SK-N-SH treated with all-trans-retinoic acid at 6 μM for 48 hours (cell line): ENCODE results near the gene FSIP1.

Experiments
- ATAC-seq: fragments of 200-7000 bp; cut with Tn5 transposase; 3 replicates; pipeline ENCODE4 v1.9.1; 2020; ENCODE audit warnings: mild to moderate bottlenecking, moderate library complexity
- ARNTL ChIP-seq: fragments of 450-650 bp; formaldehyde crosslinking; IDR thresholded peaks from 2 replicates; pipeline ENCODE4 v1.5.0; 2020; ENCODE audit warnings: low read depth, mild to moderate bottlenecking, moderate library complexity, borderline replicate concordance
- BACH2 ChIP-seq: fragments of 250-450 bp; sonication (Bioruptor Pico); IDR thresholded peaks from 2 replicates; pipeline ENCODE4 v1.9.0; 2021; ENCODE audit warnings: mild to moderate bottlenecking, borderline replicate concordance
- CSDC2 ChIP-seq: fragments of 250-450 bp; sonication (Bioruptor Pico); IDR thresholded peaks from 2 replicates; pipeline ENCODE4 v1.5.0; 2020; ENCODE audit warnings: mild to moderate bottlenecking, moderate library complexity
- GLIS3 ChIP-seq: fragments of 250-450 bp; sonication (Bioruptor Pico); IDR thresholded peaks from 2 replicates; pipeline ENCODE4 v1.5.0; 2020; ENCODE audit warnings: mild to moderate bottlenecking, moderate library complexity
- OSR1 ChIP-seq: fragments of 250-450 bp; sonication (Bioruptor Pico); IDR thresholded peaks from 2 replicates; pipeline ENCODE4 v1.8.0; 2022; ENCODE audit warnings: moderate library complexity, mild to moderate bottlenecking, inconsistent platforms
- PPARA ChIP-seq: fragments of 250-450 bp; sonication (Bioruptor Pico); IDR thresholded peaks from 2 replicates; pipeline ENCODE4 v1.5.0; 2020; ENCODE audit warnings: mild to moderate bottlenecking, borderline replicate concordance
- RARB ChIP-seq: fragments of 250-450 bp; sonication (Bioruptor Pico); IDR thresholded peaks from 2 replicates; pipeline ENCODE4 v1.8.0; 2021; ENCODE audit warnings: mild to moderate bottlenecking, moderate library complexity
- SNAI2 ChIP-seq: fragments of 250-450 bp; sonication (Bioruptor Pico); IDR thresholded peaks from 2 replicates; pipeline ENCODE4 v1.5.0; 2020; ENCODE audit warnings: mild to moderate bottlenecking, moderate library complexity
- TCF4 ChIP-seq: fragments of 250-450 bp; sonication (Bioruptor Pico); IDR thresholded peaks from 2 replicates; pipeline ENCODE4 v1.8.0; 2021; ENCODE audit warnings: mild to moderate bottlenecking, moderate library complexity, borderline replicate concordance
- TOX ChIP-seq: fragments of 250-450 bp; sonication (Bioruptor Pico); IDR thresholded peaks from 2 replicates; pipeline ENCODE4 v1.8.0; 2021; ENCODE audit warnings: mild to moderate bottlenecking, moderate library complexity, borderline replicate concordance
- ZC3H10 ChIP-seq: fragments of 250-450 bp; sonication (Bioruptor Pico); IDR thresholded peaks from 2 replicates; pipeline ENCODE4 v1.5.1; 2021; ENCODE audit warnings: mild to moderate bottlenecking, moderate library complexity
- ZFP30 ChIP-seq: fragments of 450-650 bp; formaldehyde crosslinking; IDR thresholded peaks from 2 replicates; pipeline ENCODE4 v1.5.0; 2022; ENCODE audit warnings: mild to moderate bottlenecking, moderate library complexity
- ZNF565 ChIP-seq: fragments of 450-650 bp; formaldehyde crosslinking; conservative IDR thresholded peaks from 2 replicates; pipeline ENCODE4 v1.5.0; 2020; ENCODE audit warnings: low read depth, mild to moderate bottlenecking, moderate library complexity
- ZNF70 ChIP-seq: fragments of 450-650 bp; formaldehyde crosslinking; IDR thresholded peaks from 2 replicates; pipeline ENCODE4 v1.5.0; 2020; ENCODE audit warnings: mild to moderate bottlenecking, moderate library complexity
- ZNF8 ChIP-seq: fragments of 450-650 bp; formaldehyde crosslinking; IDR thresholded peaks from 2 replicates; pipeline ENCODE4 v1.5.0; 2020; ENCODE audit warnings: mild to moderate bottlenecking, moderate library complexity
- TF ChIP-seq, protein P1 (sequence below): fragments of 250-450 bp; sonication (Bioruptor Pico); IDR thresholded peaks from 2 replicates; pipeline ENCODE4 v1.8.0; 2020; ENCODE audit warnings: mild to moderate bottlenecking, moderate library complexity, borderline replicate concordance
- TF ChIP-seq, protein P2 (sequence below): fragments of 250-450 bp; sonication (Bioruptor Pico); IDR thresholded peaks from 2 replicates; pipeline ENCODE4 v1.8.0; 2021; ENCODE audit warnings: low read depth, mild to moderate bottlenecking, moderate library complexity, borderline replicate concordance
- TF ChIP-seq, protein P3 (sequence below): fragments of 250-450 bp; sonication (Bioruptor Pico); IDR thresholded peaks from 2 replicates; pipeline ENCODE4 v1.5.0; 2020; ENCODE audit warnings: mild to moderate bottlenecking, moderate library complexity
- TF ChIP-seq, protein P4 (sequence below): fragments of 250-450 bp; sonication (Bioruptor Pico); IDR thresholded peaks from 2 replicates; pipeline ENCODE4 v1.5.1; 2020; ENCODE audit warnings: low read depth, mild to moderate bottlenecking, moderate library complexity
- TF ChIP-seq, protein P5 (sequence below): fragments of 250-450 bp; sonication (Bioruptor Pico); IDR thresholded peaks from 2 replicates; pipeline ENCODE4 v1.5.1; 2021; ENCODE audit warnings: mild to moderate bottlenecking, moderate library complexity

Gene FSIP1

DNA sequence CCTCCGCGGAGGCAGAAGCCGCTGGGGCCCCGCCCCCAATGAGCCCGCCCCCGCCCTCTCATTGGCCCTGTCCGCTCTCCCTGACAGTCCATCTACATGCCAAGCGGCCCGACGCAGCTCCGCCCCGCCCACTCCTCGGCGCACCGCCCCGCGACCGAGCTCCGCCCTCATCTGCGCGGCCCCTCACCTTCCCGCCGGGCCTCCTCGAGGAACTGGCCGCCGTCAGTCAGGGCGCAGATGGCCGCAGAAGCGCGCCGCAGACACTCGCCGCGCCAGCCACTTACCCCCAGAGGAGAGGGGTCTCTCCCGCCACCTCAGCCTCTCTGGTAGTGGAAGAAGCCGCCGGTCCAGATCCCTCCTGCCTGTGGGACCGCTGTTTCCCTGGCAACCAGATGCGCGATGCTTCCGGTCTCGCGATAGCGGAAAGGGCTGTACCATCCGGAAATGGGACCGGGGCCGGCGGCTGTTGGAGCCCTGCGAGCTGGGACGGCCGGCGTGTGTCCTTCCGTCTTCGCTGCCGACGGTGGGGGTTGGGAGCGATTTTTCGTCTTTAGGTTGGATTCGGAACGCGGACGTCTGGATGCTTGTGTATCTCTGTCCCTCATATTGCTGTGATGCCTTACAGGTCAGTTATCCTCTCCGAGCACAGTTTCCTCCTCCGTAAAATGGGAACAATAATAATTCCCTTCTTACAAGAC, at the start of gene FSIP1:
TSS of gene FSIP1 (minus strand) at position 401 of the 698 bp plus-strand sequence. CDS start 6,317 bp downstream, outside the sequence.
- no peak for TF ChIP-seq ARNTL
- TF ChIP-seq, protein P1, sequence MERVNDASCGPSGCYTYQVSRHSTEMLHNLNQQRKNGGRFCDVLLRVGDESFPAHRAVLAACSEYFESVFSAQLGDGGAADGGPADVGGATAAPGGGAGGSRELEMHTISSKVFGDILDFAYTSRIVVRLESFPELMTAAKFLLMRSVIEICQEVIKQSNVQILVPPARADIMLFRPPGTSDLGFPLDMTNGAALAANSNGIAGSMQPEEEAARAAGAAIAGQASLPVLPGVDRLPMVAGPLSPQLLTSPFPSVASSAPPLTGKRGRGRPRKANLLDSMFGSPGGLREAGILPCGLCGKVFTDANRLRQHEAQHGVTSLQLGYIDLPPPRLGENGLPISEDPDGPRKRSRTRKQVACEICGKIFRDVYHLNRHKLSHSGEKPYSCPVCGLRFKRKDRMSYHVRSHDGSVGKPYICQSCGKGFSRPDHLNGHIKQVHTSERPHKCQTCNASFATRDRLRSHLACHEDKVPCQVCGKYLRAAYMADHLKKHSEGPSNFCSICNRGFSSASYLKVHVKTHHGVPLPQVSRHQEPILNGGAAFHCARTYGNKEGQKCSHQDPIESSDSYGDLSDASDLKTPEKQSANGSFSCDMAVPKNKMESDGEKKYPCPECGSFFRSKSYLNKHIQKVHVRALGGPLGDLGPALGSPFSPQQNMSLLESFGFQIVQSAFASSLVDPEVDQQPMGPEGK (CRISPR knock-in tag) = no peak
- TF ChIP-seq, protein P2, sequence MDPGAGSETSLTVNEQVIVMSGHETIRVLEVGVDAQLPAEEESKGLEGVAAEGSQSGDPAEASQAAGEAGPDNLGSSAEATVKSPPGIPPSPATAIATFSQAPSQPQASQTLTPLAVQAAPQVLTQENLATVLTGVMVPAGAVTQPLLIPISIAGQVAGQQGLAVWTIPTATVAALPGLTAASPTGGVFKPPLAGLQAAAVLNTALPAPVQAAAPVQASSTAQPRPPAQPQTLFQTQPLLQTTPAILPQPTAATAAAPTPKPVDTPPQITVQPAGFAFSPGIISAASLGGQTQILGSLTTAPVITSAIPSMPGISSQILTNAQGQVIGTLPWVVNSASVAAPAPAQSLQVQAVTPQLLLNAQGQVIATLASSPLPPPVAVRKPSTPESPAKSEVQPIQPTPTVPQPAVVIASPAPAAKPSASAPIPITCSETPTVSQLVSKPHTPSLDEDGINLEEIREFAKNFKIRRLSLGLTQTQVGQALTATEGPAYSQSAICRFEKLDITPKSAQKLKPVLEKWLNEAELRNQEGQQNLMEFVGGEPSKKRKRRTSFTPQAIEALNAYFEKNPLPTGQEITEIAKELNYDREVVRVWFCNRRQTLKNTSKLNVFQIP (CRISPR knock-in tag) = no peak
- no peak for TF ChIP-seq ZNF70 (CRISPR knock-in tag)
- no peak for TF ChIP-seq ZNF565
- no peak for TF ChIP-seq TCF4 (CRISPR knock-in tag)
- no peak for TF ChIP-seq RARB
- no peak for TF ChIP-seq TOX (CRISPR knock-in tag)
- no peak for TF ChIP-seq SNAI2
- no peak for TF ChIP-seq OSR1
- TF ChIP-seq BACH2 (CRISPR knock-in tag) = no peak
- no peak for TF ChIP-seq ZC3H10 (CRISPR knock-in tag)
- TF ChIP-seq PPARA = no peak
- TF ChIP-seq, protein P3, sequence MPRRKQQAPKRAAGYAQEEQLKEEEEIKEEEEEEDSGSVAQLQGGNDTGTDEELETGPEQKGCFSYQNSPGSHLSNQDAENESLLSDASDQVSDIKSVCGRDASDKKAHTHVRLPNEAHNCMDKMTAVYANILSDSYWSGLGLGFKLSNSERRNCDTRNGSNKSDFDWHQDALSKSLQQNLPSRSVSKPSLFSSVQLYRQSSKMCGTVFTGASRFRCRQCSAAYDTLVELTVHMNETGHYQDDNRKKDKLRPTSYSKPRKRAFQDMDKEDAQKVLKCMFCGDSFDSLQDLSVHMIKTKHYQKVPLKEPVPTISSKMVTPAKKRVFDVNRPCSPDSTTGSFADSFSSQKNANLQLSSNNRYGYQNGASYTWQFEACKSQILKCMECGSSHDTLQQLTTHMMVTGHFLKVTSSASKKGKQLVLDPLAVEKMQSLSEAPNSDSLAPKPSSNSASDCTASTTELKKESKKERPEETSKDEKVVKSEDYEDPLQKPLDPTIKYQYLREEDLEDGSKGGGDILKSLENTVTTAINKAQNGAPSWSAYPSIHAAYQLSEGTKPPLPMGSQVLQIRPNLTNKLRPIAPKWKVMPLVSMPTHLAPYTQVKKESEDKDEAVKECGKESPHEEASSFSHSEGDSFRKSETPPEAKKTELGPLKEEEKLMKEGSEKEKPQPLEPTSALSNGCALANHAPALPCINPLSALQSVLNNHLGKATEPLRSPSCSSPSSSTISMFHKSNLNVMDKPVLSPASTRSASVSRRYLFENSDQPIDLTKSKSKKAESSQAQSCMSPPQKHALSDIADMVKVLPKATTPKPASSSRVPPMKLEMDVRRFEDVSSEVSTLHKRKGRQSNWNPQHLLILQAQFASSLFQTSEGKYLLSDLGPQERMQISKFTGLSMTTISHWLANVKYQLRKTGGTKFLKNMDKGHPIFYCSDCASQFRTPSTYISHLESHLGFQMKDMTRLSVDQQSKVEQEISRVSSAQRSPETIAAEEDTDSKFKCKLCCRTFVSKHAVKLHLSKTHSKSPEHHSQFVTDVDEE (CRISPR knock-in tag) = no peak
- no peak for TF ChIP-seq CSDC2 (CRISPR knock-in tag)
- TF ChIP-seq GLIS3 (CRISPR knock-in tag) = no peak
- TF ChIP-seq, protein P4, sequence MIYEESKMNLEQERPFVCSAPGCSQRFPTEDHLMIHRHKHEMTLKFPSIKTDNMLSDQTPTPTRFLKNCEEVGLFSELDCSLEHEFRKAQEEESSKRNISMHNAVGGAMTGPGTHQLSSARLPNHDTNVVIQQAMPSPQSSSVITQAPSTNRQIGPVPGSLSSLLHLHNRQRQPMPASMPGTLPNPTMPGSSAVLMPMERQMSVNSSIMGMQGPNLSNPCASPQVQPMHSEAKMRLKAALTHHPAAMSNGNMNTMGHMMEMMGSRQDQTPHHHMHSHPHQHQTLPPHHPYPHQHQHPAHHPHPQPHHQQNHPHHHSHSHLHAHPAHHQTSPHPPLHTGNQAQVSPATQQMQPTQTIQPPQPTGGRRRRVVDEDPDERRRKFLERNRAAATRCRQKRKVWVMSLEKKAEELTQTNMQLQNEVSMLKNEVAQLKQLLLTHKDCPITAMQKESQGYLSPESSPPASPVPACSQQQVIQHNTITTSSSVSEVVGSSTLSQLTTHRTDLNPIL (CRISPR knock-in tag) = no peak
- ATAC-seq = peak; percentile 96

DNA sequence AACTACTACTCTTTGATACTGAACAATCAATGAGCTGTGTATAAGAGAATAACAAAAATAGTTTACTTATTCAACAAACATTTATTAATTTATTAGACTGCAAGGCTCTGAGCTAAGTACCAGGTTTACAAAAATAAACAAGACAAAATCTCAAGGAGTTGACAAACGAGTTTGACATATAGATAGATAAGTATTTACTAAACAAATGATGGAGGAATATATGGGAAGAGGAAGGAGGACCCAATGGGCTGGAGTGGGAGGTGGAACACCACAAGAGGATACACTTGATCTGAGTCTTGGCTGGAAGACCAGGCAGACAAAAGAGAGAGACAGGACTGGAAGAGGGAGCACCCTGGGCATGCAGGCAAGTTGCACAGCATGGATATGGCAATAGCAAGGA, 47.5 kb upstream of the FSIP1 start:
- ATAC-seq = no peak
- TF ChIP-seq, protein P2 (CRISPR knock-in tag) = no peak
- TF ChIP-seq ZC3H10 (CRISPR knock-in tag) (no peak), ARNTL (no peak), ZNF8 (CRISPR knock-in tag) (no peak), ZNF565 (no peak), SNAI2 (no peak), CSDC2 (CRISPR knock-in tag) (no peak), TOX (CRISPR knock-in tag) (no peak), TCF4 (CRISPR knock-in tag) (no peak), ZFP30 (CRISPR knock-in tag) (no peak)
- TF ChIP-seq, protein P5, sequence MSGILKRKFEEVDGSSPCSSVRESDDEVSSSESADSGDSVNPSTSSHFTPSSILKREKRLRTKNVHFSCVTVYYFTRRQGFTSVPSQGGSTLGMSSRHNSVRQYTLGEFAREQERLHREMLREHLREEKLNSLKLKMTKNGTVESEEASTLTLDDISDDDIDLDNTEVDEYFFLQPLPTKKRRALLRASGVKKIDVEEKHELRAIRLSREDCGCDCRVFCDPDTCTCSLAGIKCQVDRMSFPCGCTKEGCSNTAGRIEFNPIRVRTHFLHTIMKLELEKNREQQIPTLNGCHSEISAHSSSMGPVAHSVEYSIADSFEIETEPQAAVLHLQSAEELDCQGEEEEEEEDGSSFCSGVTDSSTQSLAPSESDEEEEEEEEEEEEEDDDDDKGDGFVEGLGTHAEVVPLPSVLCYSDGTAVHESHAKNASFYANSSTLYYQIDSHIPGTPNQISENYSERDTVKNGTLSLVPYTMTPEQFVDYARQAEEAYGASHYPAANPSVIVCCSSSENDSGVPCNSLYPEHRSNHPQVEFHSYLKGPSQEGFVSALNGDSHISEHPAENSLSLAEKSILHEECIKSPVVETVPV (CRISPR knock-in tag) = no peak
- TF ChIP-seq, protein P3 (CRISPR knock-in tag) = no peak
- TF ChIP-seq, protein P1 (CRISPR knock-in tag) = no peak
- TF ChIP-seq, all 23 proteins: peak for 0
